ENCODE data around the gene NXPH1. TPM values are rescaled to one million over a fixed set of nuclear protein-coding genes. Genes with fewer than 3 reads are reported as not detected.

The NXPH1 gene
- total and polyA plus RNA-seq, 7 experiments from 2014 or later, result not detected

GRCh38 chr7:8514781-8515519 is 81.5 kb downstream of the NXPH1 start:
- CTCF ChIA-PET, result no interaction called here
- H3K4me1 Mint-ChIP-seq, result no peaks in the 10 kb centered on the region
- intact Hi-C loops (cut with micrococcal nuclease), result no loop called here

GRCh38 chr7:8515640-8516185 is 82.3 kb downstream of the NXPH1 start:
- H3K4me1 ChIP-seq (ENCODE audit: control insufficient read depth in 2 of 2, insufficient read depth in 2 of 2, low read length in 2 of 2), result no peaks in the 10 kb centered on the region
- no peaks in the 10 kb centered on the region for H3K9me3 ChIP-seq (ENCODE audit: control insufficient read depth in 2 of 3, low read length in 3 of 3)
- DNase-seq (no peak), ATAC-seq (no peak)
- H3K27ac Mint-ChIP-seq, result no peak overlapping the region
- no peaks in the 10 kb centered on the region for H3K4me1 Mint-ChIP-seq
- H3K36me3 ChIP-seq (ENCODE audit: control insufficient read depth in 2 of 3, insufficient read depth in 3 of 3, low read length in 3 of 3), result no peaks in the 10 kb centered on the region
- H3K4me3 Mint-ChIP-seq, result no peak overlapping the region
- POLR2A ChIA-PET, result no interaction called here
- no peak overlapping the region for H3K27ac ChIP-seq (ENCODE audit: low read depth, low read length)
- H3K27me3 Mint-ChIP-seq, result peaks cover 0 to 5% (median 0%) of the 10 kb centered on the region in 5 donors
- H3K36me3 Mint-ChIP-seq, result no peaks in the 10 kb centered on the region
- peaks cover 0 to 2% (median 0%) of the 10 kb centered on the region in 11 donors for H3K9me3 Mint-ChIP-seq
- H3K27me3 ChIP-seq (ENCODE audit: control insufficient read depth in 2 of 2, insufficient read depth in 2 of 2, low read length in 2 of 2), result no peaks in the 10 kb centered on the region
- intact Hi-C loops (cut with micrococcal nuclease), result no loop called here
- H3K4me3 ChIP-seq (ENCODE audit: low read length), result no peak overlapping the region
- CTCF ChIA-PET, result no interaction called here

More at GRCh38 chr7:8514781-8515519, 81.5 kb downstream of the NXPH1 start:
- H3K27ac Mint-ChIP-seq, result no peak overlapping the region
- ATAC-seq (no peak), DNase-seq (no peak)
- no peak overlapping the region for H3K27ac ChIP-seq (ENCODE audit: low read depth, low read length)
- no peak overlapping the region for H3K4me3 ChIP-seq (ENCODE audit: low read length)
- peaks cover 0 to 5% (median 0%) of the 10 kb centered on the region in 5 donors for H3K27me3 Mint-ChIP-seq
- no peaks in the 10 kb centered on the region for H3K27me3 ChIP-seq (ENCODE audit: control insufficient read depth in 2 of 2, insufficient read depth in 2 of 2, low read length in 2 of 2)
- no peaks in the 10 kb centered on the region for H3K4me1 ChIP-seq (ENCODE audit: control insufficient read depth in 2 of 2, insufficient read depth in 2 of 2, low read length in 2 of 2)
- peaks cover 0 to 2% (median 0%) of the 10 kb centered on the region in 11 donors for H3K9me3 Mint-ChIP-seq
- no peaks in the 10 kb centered on the region for H3K36me3 Mint-ChIP-seq
- no peaks in the 10 kb centered on the region for H3K9me3 ChIP-seq (ENCODE audit: control insufficient read depth in 2 of 3, low read length in 3 of 3)
- POLR2A ChIA-PET, result no interaction called here
- H3K4me3 Mint-ChIP-seq, result no peak overlapping the region
- H3K36me3 ChIP-seq (ENCODE audit: control insufficient read depth in 2 of 3, insufficient read depth in 3 of 3, low read length in 3 of 3), result no peaks in the 10 kb centered on the region

- ChIA-PET CTCF (no interaction called here), POLR2A (no interaction called here)
- Mint-ChIP-seq H3K27me3 (peaks cover 0 to 9% (median 0%) of the 10 kb centered on the region in 5 donors), H3K27ac (no peak overlapping the region), H3K4me1 (no peaks in the 10 kb centered on the region), H3K9me3 (peaks cover 0 to 1% (median 0%) of the 10 kb centered on the region in 11 donors), H3K36me3 (no peaks in the 10 kb centered on the region), H3K4me3 (no peak overlapping the region)
- Histone ChIP-seq H3K4me3 (ENCODE audit: low read length) (no peak overlapping the region), H3K27ac (ENCODE audit: low read depth, low read length) (no peak overlapping the region), H3K36me3 (ENCODE audit: control insufficient read depth in 2 of 3, insufficient read depth in 3 of 3, low read length in 3 of 3) (no peaks in the 10 kb centered on the region), H3K27me3 (ENCODE audit: control insufficient read depth in 2 of 2, insufficient read depth in 2 of 2, low read length in 2 of 2) (no peaks in the 10 kb centered on the region), H3K9me3 (ENCODE audit: control insufficient read depth in 2 of 3, low read length in 3 of 3) (no peaks in the 10 kb centered on the region), H3K4me1 (ENCODE audit: control insufficient read depth in 2 of 2, insufficient read depth in 2 of 2, low read length in 2 of 2) (no peaks in the 10 kb centered on the region)
- DNase-seq, result no peak
- intact Hi-C loops (cut with micrococcal nuclease), result no loop called here
- no peak for ATAC-seq
Observed at GRCh38 chr7:8516976-8517375, 83.6 kb downstream of the NXPH1 start.

- ChIA-PET POLR2A (no interaction called here), CTCF (no interaction called here)
- Histone ChIP-seq H3K4me1 (ENCODE audit: control insufficient read depth in 2 of 2, insufficient read depth in 2 of 2, low read length in 2 of 2) (no peaks in the 10 kb centered on the region), H3K36me3 (ENCODE audit: control insufficient read depth in 2 of 3, insufficient read depth in 3 of 3, low read length in 3 of 3) (no peaks in the 10 kb centered on the region), H3K27me3 (ENCODE audit: control insufficient read depth in 2 of 2, insufficient read depth in 2 of 2, low read length in 2 of 2) (no peaks in the 10 kb centered on the region), H3K9me3 (ENCODE audit: control insufficient read depth in 2 of 3, low read length in 3 of 3) (no peaks in the 10 kb centered on the region), H3K4me3 (ENCODE audit: low read length) (no peak overlapping the region), H3K27ac (ENCODE audit: low read depth, low read length) (no peak overlapping the region)
- DNase-seq (no peak), ATAC-seq (no peak)
- Mint-ChIP-seq H3K27ac (no peak overlapping the region), H3K9me3 (peaks cover 6 to 28% (median 10%) of the 10 kb centered on the region in 11 donors), H3K4me1 (no peaks in the 10 kb centered on the region), H3K27me3 (peaks cover 0 to 4% (median 4%) of the 10 kb centered on the region in 5 donors), H3K36me3 (peaks cover 0 to 7% (median 0%) of the 10 kb centered on the region in 5 donors), H3K4me3 (no peak overlapping the region)
- intact Hi-C loops (cut with micrococcal nuclease), result no loop called here
Observed at GRCh38 chr7:8528311-8528710, 94.9 kb downstream of the NXPH1 start.

- Mint-ChIP-seq H3K9me3 (peaks cover 0 to 8% (median 0%) of the 10 kb centered on the region in 11 donors), H3K4me3 (no peak overlapping the region), H3K4me1 (no peaks in the 10 kb centered on the region), H3K27ac (no peak overlapping the region), H3K36me3 (no peaks in the 10 kb centered on the region), H3K27me3 (peaks cover 0 to 9% (median 2%) of the 10 kb centered on the region in 5 donors)
- H3K4me1 ChIP-seq (ENCODE audit: control insufficient read depth in 2 of 2, insufficient read depth in 2 of 2, low read length in 2 of 2), result no peaks in the 10 kb centered on the region
- ATAC-seq, result no peak
- POLR2A ChIA-PET, result no interaction called here
- CTCF ChIA-PET, result no interaction called here
- H3K27me3 ChIP-seq (ENCODE audit: control insufficient read depth in 2 of 2, insufficient read depth in 2 of 2, low read length in 2 of 2), result no peaks in the 10 kb centered on the region
- H3K27ac ChIP-seq (ENCODE audit: low read depth, low read length), result no peak overlapping the region
- intact Hi-C loops (cut with micrococcal nuclease), result no loop called here
- H3K36me3 ChIP-seq (ENCODE audit: control insufficient read depth in 2 of 3, insufficient read depth in 3 of 3, low read length in 3 of 3), result no peaks in the 10 kb centered on the region
- H3K4me3 ChIP-seq (ENCODE audit: low read length), result no peak overlapping the region
- no peaks in the 10 kb centered on the region for H3K9me3 ChIP-seq (ENCODE audit: control insufficient read depth in 2 of 3, low read length in 3 of 3)
- no peak for DNase-seq
Observed at GRCh38 chr7:8531991-8532515, 98.6 kb downstream of the NXPH1 start.

- Histone ChIP-seq H3K36me3 (ENCODE audit: control insufficient read depth in 2 of 3, insufficient read depth in 3 of 3, low read length in 3 of 3) (no peaks in the 10 kb centered on the region), H3K4me1 (ENCODE audit: control insufficient read depth in 2 of 2, insufficient read depth in 2 of 2, low read length in 2 of 2) (no peaks in the 10 kb centered on the region), H3K27ac (ENCODE audit: low read depth, low read length) (no peak overlapping the region), H3K9me3 (ENCODE audit: control insufficient read depth in 2 of 3, low read length in 3 of 3) (no peaks in the 10 kb centered on the region), H3K27me3 (ENCODE audit: control insufficient read depth in 2 of 2, insufficient read depth in 2 of 2, low read length in 2 of 2) (no peaks in the 10 kb centered on the region), H3K4me3 (ENCODE audit: low read length) (no peak overlapping the region)
- ChIA-PET CTCF (no interaction called here), POLR2A (no interaction called here)
- Mint-ChIP-seq H3K27ac (no peak overlapping the region), H3K27me3 (peaks cover 0 to 5% (median 4%) of the 10 kb centered on the region in 5 donors), H3K9me3 (peaks cover 0 to 10% (median 0%) of the 10 kb centered on the region in 11 donors), H3K4me3 (no peak overlapping the region), H3K36me3 (no peaks in the 10 kb centered on the region), H3K4me1 (no peaks in the 10 kb centered on the region)
- no peak for DNase-seq
- ATAC-seq, result no peak
- intact Hi-C loops (cut with micrococcal nuclease), result no loop called here
Observed at GRCh38 chr7:8536431-8536830, 103.0 kb downstream of the NXPH1 start.

- H3K27ac Mint-ChIP-seq, result no peak overlapping the region
- Histone ChIP-seq H3K9me3 (ENCODE audit: control insufficient read depth in 2 of 3, low read length in 3 of 3) (no peaks in the 10 kb centered on the region), H3K4me3 (ENCODE audit: low read length) (no peak overlapping the region), H3K27me3 (ENCODE audit: control insufficient read depth in 2 of 2, insufficient read depth in 2 of 2, low read length in 2 of 2) (no peaks in the 10 kb centered on the region), H3K4me1 (ENCODE audit: control insufficient read depth in 2 of 2, insufficient read depth in 2 of 2, low read length in 2 of 2) (no peaks in the 10 kb centered on the region), H3K36me3 (ENCODE audit: control insufficient read depth in 2 of 3, insufficient read depth in 3 of 3, low read length in 3 of 3) (no peaks in the 10 kb centered on the region), H3K27ac (ENCODE audit: low read depth, low read length) (no peak overlapping the region)
- CTCF ChIA-PET, result no interaction called here
- ATAC-seq (no peak), DNase-seq (no peak)
- H3K4me3 Mint-ChIP-seq, result no peak overlapping the region
- no peaks in the 10 kb centered on the region for H3K4me1 Mint-ChIP-seq
- POLR2A ChIA-PET, result no interaction called here
- intact Hi-C loops (cut with micrococcal nuclease), result no loop called here
- H3K27me3 Mint-ChIP-seq, result no peaks in the 10 kb centered on the region
- peaks cover 0 to 4% (median 0%) of the 10 kb centered on the region in 5 donors for H3K36me3 Mint-ChIP-seq
- peaks cover 0 to 10% (median 0%) of the 10 kb centered on the region in 11 donors for H3K9me3 Mint-ChIP-seq
Observed at GRCh38 chr7:8549046-8549445, 115.6 kb downstream of the NXPH1 start.

All from naive thymus-derived CD4-positive, alpha-beta T cell (primary cell).